ENCODE data around the gene PPP1R16B. TPM values are rescaled to one million over a fixed set of nuclear protein-coding genes. Genes with fewer than 3 reads are reported as not detected.
A peak's percentile ranks its signal among the peaks of the same experiment; 100 is the strongest.

Gene PPP1R16B
- total RNA-seq, result 5.5 TPM
- 1 to 10 TPM; 4.0 to 5.9 (median 4.9) TPM for polyA plus RNA-seq (ENCODE audit: insufficient read depth in 1 of 8, insufficient read length in 8 of 8, low replicate concordance in 1 of 8)
- long read RNA-seq, donor 1, result 0 reads
- long read RNA-seq, donor 2, result 0 reads
- long read RNA-seq, donor 3, result 0 reads
- long read RNA-seq, donor 4, result 0 reads
- long read RNA-seq, donor 5, result 0 reads
- long read RNA-seq, donor 6, full-length matches to known transcripts, result 1 of 1 reads
- long read RNA-seq, donor 6, partial matches to known transcripts, result 0 of 1 reads
- long read RNA-seq, donor 6, other reads (novel, unspliced or antisense), result 0 of 1 reads
- long read RNA-seq, donor 7, full-length matches to known transcripts, result 1 of 1 reads
- long read RNA-seq, donor 7, partial matches to known transcripts, result 0 of 1 reads
- long read RNA-seq, donor 7, other reads (novel, unspliced or antisense), result 0 of 1 reads
- long read RNA-seq, donor 8, full-length matches to known transcripts, result 1 of 1 reads
- long read RNA-seq, donor 8, partial matches to known transcripts, result 0 of 1 reads
- long read RNA-seq, donor 8, other reads (novel, unspliced or antisense), result 0 of 1 reads
- long read RNA-seq, donor 9, full-length matches to known transcripts, result 1 of 1 reads
- long read RNA-seq, donor 9, partial matches to known transcripts, result 0 of 1 reads
- long read RNA-seq, donor 9, other reads (novel, unspliced or antisense), result 0 of 1 reads
- long read RNA-seq, donor 10, full-length matches to known transcripts, result 1 of 1 reads
- long read RNA-seq, donor 10, partial matches to known transcripts, result 0 of 1 reads
- long read RNA-seq, donor 10, other reads (novel, unspliced or antisense), result 0 of 1 reads
- long read RNA-seq, donor 11, result 0 reads

DNA sequence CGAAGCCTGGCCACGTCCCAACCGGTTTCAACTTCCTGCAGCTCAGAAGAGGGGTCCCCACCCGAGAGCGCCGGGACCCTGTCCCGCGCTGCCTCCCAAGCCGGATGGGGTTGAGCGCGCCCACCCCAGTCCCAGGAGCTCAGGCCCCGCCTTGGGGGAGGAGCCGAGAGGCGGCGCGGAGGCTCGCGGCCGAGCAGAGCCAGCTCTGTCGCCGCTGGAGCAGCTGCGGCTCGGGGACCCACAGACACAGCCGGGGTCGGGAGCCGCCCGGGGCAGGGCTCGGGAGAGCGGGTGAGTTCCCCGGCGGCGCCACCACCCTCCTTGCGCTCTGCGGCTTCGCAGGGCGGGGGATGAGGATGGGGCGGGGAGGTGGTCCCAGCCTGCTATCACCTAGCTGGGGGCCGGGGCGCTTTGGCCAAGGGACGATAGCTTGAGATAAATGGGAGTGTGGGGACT is at the start of gene PPP1R16B:
Gene PPP1R16B, plus strand, starts transcription at position 196 of the 456 bp plus-strand sequence. CDS start 30,229 bp downstream, outside the sequence.
- Histone ChIP-seq H3K9me3 (replicated peaks; ENCODE audit: control insufficient read depth, low read depth, low read length) (no peaks in the 10 kb centered on the region), H3K4me1 (ENCODE audit: control insufficient read depth, insufficient read depth, low read length) (peaks cover 21% of the 10 kb centered on the region), H3K27me3 (ENCODE audit: control insufficient read depth, insufficient read depth, low read length) (peaks cover 40% of the 10 kb centered on the region), H3K4me3 (ENCODE audit: low read length) (peak within 1 kb of the TSS; percentile 54), H3K27ac (ENCODE audit: low read length) (peak within 1 kb of the TSS; percentile 82), H3K36me3 (ENCODE audit: control insufficient read depth, insufficient read depth, low read length) (no peaks in the 10 kb centered on the region)
- DNase-seq, result peak; percentile 64
- 1% methylated on average over 40 of the region's 40 CpGs for WGBS (ENCODE audit: insufficient coverage)

DNA sequence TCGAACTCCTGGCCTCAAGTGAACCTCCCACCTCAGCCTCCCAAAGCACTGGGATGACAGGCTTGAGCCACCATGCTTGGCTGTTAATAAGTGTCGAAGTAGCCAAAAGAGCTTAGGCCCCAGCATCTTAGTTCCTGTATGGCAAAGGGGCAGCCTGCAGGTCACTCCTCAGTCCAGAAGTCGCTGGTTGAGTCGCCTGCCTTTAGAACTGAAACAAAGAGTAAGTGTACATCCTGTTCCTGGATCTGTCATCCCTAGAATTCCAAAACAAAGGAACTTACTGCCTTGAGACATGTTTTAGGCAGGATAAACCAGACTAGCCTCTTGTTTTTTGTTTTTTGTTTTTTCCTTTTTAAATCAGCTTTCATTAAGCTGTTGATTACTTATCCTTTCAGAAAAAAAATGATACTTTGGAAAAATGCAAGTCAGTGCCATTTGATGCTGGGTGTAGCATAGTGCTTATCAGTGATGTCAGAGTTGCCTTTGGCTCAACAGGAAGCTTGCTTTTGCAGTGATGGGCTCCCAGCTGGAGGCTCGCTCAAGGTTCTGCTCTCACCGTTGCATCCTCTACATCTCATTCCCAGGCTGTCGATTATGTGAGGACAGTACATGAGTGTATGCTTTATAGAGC is 48.2 kb upstream of the PPP1R16B start:
- DNase-seq, result no peak
- no peaks in the 10 kb centered on the region for H3K27me3 ChIP-seq (ENCODE audit: control insufficient read depth, insufficient read depth, low read length)
- no peak overlapping the region for H3K4me3 ChIP-seq (ENCODE audit: low read length)
- H3K36me3 ChIP-seq (ENCODE audit: control insufficient read depth, insufficient read depth, low read length), result peaks cover 67% of the 10 kb centered on the region
- H3K4me1 ChIP-seq (ENCODE audit: control insufficient read depth, insufficient read depth, low read length), result peaks cover 2% of the 10 kb centered on the region
- peak overlapping the region; percentile 42 for H3K27ac ChIP-seq (ENCODE audit: low read length)
- no peaks in the 10 kb centered on the region for H3K9me3 ChIP-seq (replicated peaks; ENCODE audit: control insufficient read depth, low read depth, low read length)
- WGBS (ENCODE audit: insufficient coverage), result 100% methylated on average over 2 of the region's 7 CpGs

DNA sequence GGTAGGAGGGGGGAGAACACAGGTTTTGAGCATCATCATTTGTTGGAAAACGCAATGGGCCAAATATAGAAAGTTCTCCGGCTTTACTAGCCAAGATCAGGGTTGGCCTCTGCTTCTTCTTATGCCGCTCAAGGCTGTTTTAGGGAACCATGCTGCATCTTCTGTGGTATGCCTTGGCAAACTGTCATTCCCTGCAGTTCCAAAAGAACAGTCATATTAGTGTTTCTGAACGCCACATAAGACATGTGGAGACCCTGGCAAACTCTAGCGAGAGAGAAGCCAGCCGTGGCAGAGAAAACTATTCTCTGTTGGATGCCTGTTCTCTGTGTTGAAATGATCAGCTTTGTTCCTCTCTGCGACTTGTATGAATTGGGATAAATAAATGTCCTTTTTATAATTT is 46.4 kb upstream of the PPP1R16B start:
- peaks cover 77% of the 10 kb centered on the region for H3K36me3 ChIP-seq (ENCODE audit: control insufficient read depth, insufficient read depth, low read length)
- DNase-seq, result no peak
- H3K9me3 ChIP-seq (replicated peaks; ENCODE audit: control insufficient read depth, low read depth, low read length), result no peaks in the 10 kb centered on the region
- H3K4me1 ChIP-seq (ENCODE audit: control insufficient read depth, insufficient read depth, low read length), result peaks cover 2% of the 10 kb centered on the region
- H3K4me3 ChIP-seq (ENCODE audit: low read length), result no peak overlapping the region
- H3K27ac ChIP-seq (ENCODE audit: low read length), result no peak overlapping the region
- no peaks in the 10 kb centered on the region for H3K27me3 ChIP-seq (ENCODE audit: control insufficient read depth, insufficient read depth, low read length)
- 86% methylated on average over 7 of the region's 7 CpGs for WGBS (ENCODE audit: insufficient coverage)

DNA sequence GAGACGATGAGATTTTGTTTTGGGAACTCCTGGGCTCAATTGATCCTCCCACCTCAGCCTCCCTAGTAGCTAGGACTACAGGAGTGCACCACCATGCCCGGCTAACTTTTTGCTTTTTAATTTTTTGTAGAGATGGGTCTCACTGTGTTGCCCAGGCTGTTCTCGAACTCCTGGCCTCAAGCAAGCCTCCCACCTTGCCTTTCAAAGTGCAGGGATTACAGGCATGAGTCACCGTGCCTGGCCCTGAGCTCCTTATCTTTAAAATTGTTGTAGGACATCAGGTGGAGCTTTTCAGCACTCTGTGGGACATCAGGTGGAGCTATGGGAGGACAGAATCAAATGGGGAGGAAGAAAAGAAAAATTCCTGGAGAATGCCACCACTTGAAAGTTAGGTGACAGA is 44.5 kb upstream of the PPP1R16B start:
- no peak overlapping the region for H3K27ac ChIP-seq (ENCODE audit: low read length)
- H3K27me3 ChIP-seq (ENCODE audit: control insufficient read depth, insufficient read depth, low read length), result no peaks in the 10 kb centered on the region
- H3K9me3 ChIP-seq (replicated peaks; ENCODE audit: control insufficient read depth, low read depth, low read length), result no peaks in the 10 kb centered on the region
- peaks cover 82% of the 10 kb centered on the region for H3K36me3 ChIP-seq (ENCODE audit: control insufficient read depth, insufficient read depth, low read length)
- H3K4me3 ChIP-seq (ENCODE audit: low read length), result no peak overlapping the region
- WGBS (ENCODE audit: insufficient coverage), result 90% methylated on average over 2 of the region's 4 CpGs
- no peaks in the 10 kb centered on the region for H3K4me1 ChIP-seq (ENCODE audit: control insufficient read depth, insufficient read depth, low read length)
- no peak for DNase-seq

DNA sequence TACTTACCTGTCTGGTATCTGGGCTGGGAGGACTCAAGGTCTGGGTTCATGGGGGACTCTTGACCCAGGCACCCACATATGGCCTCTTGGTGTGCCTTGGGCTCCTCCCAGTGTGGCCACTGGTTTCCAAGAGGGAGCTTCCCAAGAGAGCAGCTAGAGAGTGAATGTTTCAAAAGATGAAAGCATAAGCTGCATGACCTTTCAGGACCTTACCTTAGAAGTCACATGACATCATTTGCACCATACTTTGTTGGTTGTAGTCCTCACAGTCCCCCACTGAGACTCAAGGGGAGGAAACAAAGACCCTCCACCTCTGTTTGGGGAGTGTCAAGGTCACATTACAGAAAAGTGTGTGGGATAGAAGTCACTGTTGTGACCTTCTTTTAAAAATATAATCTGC is 43.3 kb upstream of the PPP1R16B start:
- Histone ChIP-seq H3K4me3 (ENCODE audit: low read length) (no peak overlapping the region), H3K27me3 (ENCODE audit: control insufficient read depth, insufficient read depth, low read length) (no peaks in the 10 kb centered on the region), H3K36me3 (ENCODE audit: control insufficient read depth, insufficient read depth, low read length) (peaks cover 79% of the 10 kb centered on the region), H3K27ac (ENCODE audit: low read length) (no peak overlapping the region), H3K4me1 (ENCODE audit: control insufficient read depth, insufficient read depth, low read length) (no peaks in the 10 kb centered on the region), H3K9me3 (replicated peaks; ENCODE audit: control insufficient read depth, low read depth, low read length) (no peaks in the 10 kb centered on the region)
- DNase-seq, result no peak

DNA sequence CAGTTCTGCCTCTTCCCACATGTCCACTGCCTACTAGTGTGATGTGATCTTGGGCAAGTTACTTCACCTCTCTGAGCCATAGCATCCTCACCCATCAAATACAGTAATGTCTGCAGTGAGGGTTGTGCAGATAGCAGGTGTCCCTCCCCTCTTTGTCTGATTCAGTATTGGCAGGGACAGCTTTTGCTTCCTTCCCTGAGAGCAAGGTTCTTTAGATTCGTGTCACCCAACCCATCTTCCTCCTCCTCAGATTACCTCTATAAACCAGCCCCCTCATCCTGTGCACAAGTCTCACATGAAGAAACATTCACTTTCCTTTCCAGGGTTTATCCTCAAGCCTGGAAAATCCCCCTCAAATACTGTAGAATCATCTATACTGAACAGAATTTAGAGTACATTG is 41.9 kb upstream of the PPP1R16B start:
- no peak for DNase-seq
- 67% methylated on average over 1 of the region's 1 CpG for WGBS (ENCODE audit: insufficient coverage)
- Histone ChIP-seq H3K9me3 (replicated peaks; ENCODE audit: control insufficient read depth, low read depth, low read length) (no peaks in the 10 kb centered on the region), H3K27ac (ENCODE audit: low read length) (no peak overlapping the region), H3K27me3 (ENCODE audit: control insufficient read depth, insufficient read depth, low read length) (no peaks in the 10 kb centered on the region), H3K4me3 (ENCODE audit: low read length) (no peak overlapping the region), H3K4me1 (ENCODE audit: control insufficient read depth, insufficient read depth, low read length) (no peaks in the 10 kb centered on the region), H3K36me3 (ENCODE audit: control insufficient read depth, insufficient read depth, low read length) (peaks cover 78% of the 10 kb centered on the region)

DNA sequence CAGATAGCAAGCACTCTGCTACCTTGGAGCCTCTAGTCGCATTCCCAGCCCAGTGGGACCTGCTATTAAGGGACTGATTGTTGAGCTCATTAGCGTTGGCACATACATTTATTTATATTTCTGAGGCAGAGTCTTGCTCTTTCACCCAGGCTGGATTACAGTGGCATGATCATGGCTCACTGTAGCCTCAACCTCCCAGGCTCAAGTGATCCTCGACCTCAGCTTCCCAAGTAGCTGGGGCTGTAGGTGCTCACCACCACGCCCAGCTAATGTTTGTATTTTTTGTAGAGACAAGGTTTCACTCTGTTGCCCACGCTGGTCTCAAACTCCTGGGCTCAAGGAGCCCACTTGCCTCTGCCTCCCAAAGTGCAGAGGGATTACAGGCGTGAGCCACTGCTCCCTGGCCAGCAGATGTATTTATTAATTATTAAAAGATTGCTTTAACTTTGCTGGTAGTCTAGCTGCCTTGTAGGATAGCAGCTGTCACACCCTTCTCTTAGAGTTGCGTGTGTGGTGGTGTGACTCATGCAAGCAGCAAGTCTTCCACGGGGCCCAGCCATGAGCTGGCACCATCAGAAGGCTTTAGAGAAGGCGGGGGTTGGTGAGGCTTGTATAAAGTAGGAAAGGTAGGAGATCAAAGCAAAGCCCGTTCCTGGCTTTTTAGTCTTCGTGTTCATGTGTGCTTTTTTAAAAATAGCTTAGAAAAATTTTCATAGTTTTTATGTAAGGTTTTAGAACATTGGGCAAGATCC is 40.8 kb upstream of the PPP1R16B start:
- 77% methylated on average over 9 of the region's 11 CpGs for WGBS (ENCODE audit: insufficient coverage)
- no peaks in the 10 kb centered on the region for H3K4me1 ChIP-seq (ENCODE audit: control insufficient read depth, insufficient read depth, low read length)
- peaks cover 79% of the 10 kb centered on the region for H3K36me3 ChIP-seq (ENCODE audit: control insufficient read depth, insufficient read depth, low read length)
- H3K9me3 ChIP-seq (replicated peaks; ENCODE audit: control insufficient read depth, low read depth, low read length), result no peaks in the 10 kb centered on the region
- H3K27ac ChIP-seq (ENCODE audit: low read length), result no peak overlapping the region
- no peak for DNase-seq
- no peak overlapping the region for H3K4me3 ChIP-seq (ENCODE audit: low read length)
- H3K27me3 ChIP-seq (ENCODE audit: control insufficient read depth, insufficient read depth, low read length), result no peaks in the 10 kb centered on the region

DNA sequence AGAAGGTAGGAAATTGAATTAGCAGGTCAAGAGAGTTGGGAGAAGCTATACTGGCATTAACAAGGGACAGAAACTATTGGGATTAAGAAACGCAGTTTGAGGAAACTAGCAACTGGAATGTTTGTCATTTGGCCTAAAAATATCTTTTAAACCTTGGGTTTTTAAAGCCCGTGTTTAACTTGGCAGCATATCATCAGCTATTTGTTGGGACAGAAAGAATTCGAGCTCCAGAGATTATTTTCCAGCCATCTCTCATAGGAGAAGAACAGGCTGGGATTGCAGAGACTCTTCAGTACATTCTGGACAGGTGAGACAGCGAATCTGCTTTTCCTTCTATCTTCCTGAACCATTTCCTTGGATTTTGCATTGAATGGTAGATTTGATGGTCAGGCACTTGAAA is 39.4 kb upstream of the PPP1R16B start:
- 33% methylated on average over 1 of the region's 4 CpGs for WGBS (ENCODE audit: insufficient coverage)
- H3K9me3 ChIP-seq (replicated peaks; ENCODE audit: control insufficient read depth, low read depth, low read length), result no peaks in the 10 kb centered on the region
- H3K27ac ChIP-seq (ENCODE audit: low read length), result no peak overlapping the region
- no peak overlapping the region for H3K4me3 ChIP-seq (ENCODE audit: low read length)
- no peak for DNase-seq
- peaks cover 77% of the 10 kb centered on the region for H3K36me3 ChIP-seq (ENCODE audit: control insufficient read depth, insufficient read depth, low read length)
- no peaks in the 10 kb centered on the region for H3K27me3 ChIP-seq (ENCODE audit: control insufficient read depth, insufficient read depth, low read length)
- H3K4me1 ChIP-seq (ENCODE audit: control insufficient read depth, insufficient read depth, low read length), result no peaks in the 10 kb centered on the region

DNA sequence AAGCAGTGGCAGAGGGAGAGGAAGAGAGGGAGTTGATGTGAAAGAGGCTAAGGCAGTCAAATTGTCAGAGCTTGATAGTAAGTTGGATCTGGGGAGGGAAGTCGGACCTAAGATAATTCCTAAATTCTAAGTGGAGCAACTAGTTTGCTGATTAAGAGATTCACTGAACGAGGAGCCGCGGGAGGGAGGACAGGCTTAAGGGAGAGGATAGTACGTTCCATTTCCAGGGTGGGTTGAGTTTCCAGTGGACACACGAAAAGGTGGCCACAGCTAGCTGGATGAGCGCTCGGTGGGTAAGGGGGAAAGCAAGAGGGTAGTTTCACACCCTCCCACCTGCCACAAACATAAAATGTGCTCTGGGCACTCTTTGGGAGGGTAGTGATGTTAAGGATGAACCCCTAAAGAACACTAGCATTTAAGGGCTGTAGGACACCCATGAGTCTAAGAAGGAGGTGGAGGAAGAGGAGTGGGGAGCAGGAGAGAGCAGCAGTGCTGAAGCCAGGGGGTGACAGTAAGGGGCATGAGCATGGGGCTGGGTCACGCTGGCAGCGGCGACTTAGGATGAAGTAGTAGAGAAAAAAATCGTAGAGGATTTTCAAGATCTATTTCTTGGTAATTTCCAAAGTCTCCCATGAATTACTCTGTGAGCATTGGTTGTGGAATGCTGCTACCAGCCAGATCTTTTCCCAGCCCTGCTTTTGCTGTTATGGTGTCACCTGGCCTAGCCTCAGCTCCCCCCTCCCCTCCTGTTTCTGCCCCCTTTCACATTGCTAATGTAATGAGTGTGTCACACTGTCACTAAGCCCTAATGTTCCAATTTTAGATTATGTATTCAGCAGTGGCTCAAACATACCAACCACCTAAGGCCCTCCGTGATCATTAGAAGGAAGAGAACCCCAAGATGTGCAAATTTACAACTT is 35.9 kb upstream of the PPP1R16B start:
- Histone ChIP-seq H3K27me3 (ENCODE audit: control insufficient read depth, insufficient read depth, low read length) (no peaks in the 10 kb centered on the region), H3K4me1 (ENCODE audit: control insufficient read depth, insufficient read depth, low read length) (no peaks in the 10 kb centered on the region), H3K27ac (ENCODE audit: low read length) (no peak overlapping the region), H3K9me3 (replicated peaks; ENCODE audit: control insufficient read depth, low read depth, low read length) (peaks cover 3% of the 10 kb centered on the region), H3K4me3 (ENCODE audit: low read length) (no peak overlapping the region), H3K36me3 (ENCODE audit: control insufficient read depth, insufficient read depth, low read length) (peaks cover 74% of the 10 kb centered on the region)
- no peak for DNase-seq
- 96% methylated on average over 7 of the region's 13 CpGs for WGBS (ENCODE audit: insufficient coverage)

Measured in muscle of leg (tissue), 16 donors.